HepG2 (cell line): ENCODE measurements around the gene CTNNA3. TPM values are rescaled to one million over a fixed set of nuclear protein-coding genes. Genes with fewer than 3 reads are reported as not detected.

Source experiments
- ATAC-seq: fragments of 200-7000 bp; cut with Tn5 transposase; 3 replicates; pipeline ENCODE4 v1.9.1; 2020; ENCODE audit warnings: mild to moderate bottlenecking, moderate library complexity
- BruUV-seq: library from RNA; stranded (reverse); fragments of 400-500 nt; replicated peaks from 2 replicates; lab custom pipeline; 2021; lab: Mats Ljungman, UMichigan
- CTCF ChIA-PET: fragments of 300-600 bp; formaldehyde crosslinking; extraction: SDS; loops from one replicate; lab custom pipeline; 2021; ENCODE audit warnings: low total read pairs, inconsistent platforms, low intra/inter-chr PET ratio; lab: Yijun Ruan, JAX
- POLR2A ChIA-PET: fragments of 350-600 bp; sonication (Branson Sonifier 250); formaldehyde crosslinking; loops from one replicate; lab custom pipeline; 2020; ENCODE audit warnings: antibody characterized with exemption, inconsistent platforms; lab: Yijun Ruan, JAX
- DNase-seq: peaks from one replicate; pipeline ENCODE4 v3.0.0-alpha.2; 2015; ENCODE audit warnings: low spot score
- FAIRE-seq: peaks from 3 replicates; lab custom pipeline; 2011; peaks lifted over from hg19 to GRCh38; lab: Jason Lieb, UNC
- H2AFZ ChIP-seq: one replicate; pipeline ENCODE4 v1.6.1; 2011; ENCODE audit warnings: low read length, inconsistent platforms
- H3K27ac ChIP-seq: fragments of 300-600 bp; 3 replicates; pipeline ENCODE4 v1.8.0; 2011; ENCODE audit warnings: mixed run types, mild to moderate bottlenecking, mixed read lengths, low read length, inconsistent platforms; ENCODE audit not compliant: insufficient read depth; ENCODE audit errors: extremely low read length
- H3K27me3 ChIP-seq, 2 experiments: fragments of 200-600 bp in 1 of 2; 2 replicates in 1 of 2; 3 replicates in 1 of 2; pipeline versions ENCODE4 v1.6.0 to v1.8.0; 2011; ENCODE audit warnings: low read length in 2 of 2, mild to moderate bottlenecking in 2 of 2, moderate library complexity in 2 of 2, inconsistent platforms in 1 of 2; ENCODE audit not compliant: insufficient read depth in 2 of 2, control insufficient read depth in 1 of 2
- H3K36me3 ChIP-seq, 2 experiments: fragments of 200-600 bp in 1 of 2; replicated peaks in 1 of 2; 2 replicates in 1 of 2; 3 replicates in 1 of 2; pipeline versions ENCODE4 v1.5.1 to v1.8.0; 2011; ENCODE audit warnings: low read length in 2 of 2, inconsistent platforms in 1 of 2; ENCODE audit not compliant: insufficient read depth in 2 of 2, control insufficient read depth in 1 of 2
- H3K4me1 ChIP-seq: 2 replicates; pipeline ENCODE4 v1.5.1; 2012; ENCODE audit warnings: low read length, inconsistent platforms; ENCODE audit not compliant: insufficient read depth
- H3K4me2 ChIP-seq: 2 replicates; pipeline ENCODE4 v1.6.0; 2011; ENCODE audit warnings: low read depth, low read length, inconsistent platforms
- H3K4me3 ChIP-seq, 3 experiments: fragments of 200-600 bp in 1 of 3; sonication (generic), shearing (Covaris generic) in 1 of 3; replicated peaks in 1 of 3; 2 replicates each; pipeline ENCODE4 v1.5.1; 2011 to 2016; ENCODE audit warnings: low read length in 3 of 3, inconsistent platforms in 2 of 3, low read depth in 2 of 3, mild to moderate bottlenecking in 2 of 3, control low read depth in 1 of 3, mixed read lengths in 1 of 3; ENCODE audit not compliant: insufficient read depth in 1 of 3
- H3K79me2 ChIP-seq: one replicate; pipeline ENCODE4 v1.6.1; 2011; ENCODE audit warnings: low read length, inconsistent platforms; ENCODE audit not compliant: insufficient read depth
- H3K9ac ChIP-seq: 2 replicates; pipeline ENCODE4 v1.6.0; 2011; ENCODE audit warnings: mild to moderate bottlenecking, low read depth, low read length, inconsistent platforms; ENCODE audit not compliant: insufficient read depth
- H3K9me3 ChIP-seq: 2 replicates; pipeline ENCODE4 v1.5.1; 2012; ENCODE audit warnings: mild to moderate bottlenecking, low read length
- H4K20me1 ChIP-seq: 2 replicates; pipeline ENCODE4 v1.6.0; 2011; ENCODE audit warnings: inconsistent platforms, mild to moderate bottlenecking, low read length, moderate library complexity; ENCODE audit not compliant: insufficient read depth
- FOSL2 ChIP-seq: sonication (generic); formaldehyde crosslinking; IDR thresholded peaks from 2 replicates; pipeline ENCODE4 v1.4.0; 2020; ENCODE audit warnings: missing genetic modification reagents
- SIX1 ChIP-seq: sonication (generic); formaldehyde crosslinking; IDR thresholded peaks from 2 replicates; pipeline ENCODE4 v1.4.0; 2020; ENCODE audit warnings: missing genetic modification reagents, borderline replicate concordance
- ZNF44 ChIP-seq: sonication (generic); formaldehyde crosslinking; IDR thresholded peaks from 2 replicates; pipeline ENCODE4 v1.5.1; 2020; ENCODE audit warnings: mild to moderate bottlenecking, missing genetic modification reagents
- WGBS: methylation state at CpG from one replicate; pipeline ENCODE4 v1.1.6; 2017; ENCODE audit warnings: low lambda C conversion rate; 5-methylcytosine and 5-hydroxymethylcytosine counted together
- in situ Hi-C: cut with HindIII; loops from 2 replicates; pipeline ENCODE4 v1.10.0; 2017; ENCODE audit warnings: low pct_unique_long_range_greater_than_20kb; ENCODE audit not compliant: extremely low pct_ligation_motif_present
- intact Hi-C: fragments of 100-400 bp; cut with micrococcal nuclease; formaldehyde crosslinking; loops from one replicate; pipeline ENCODE4 v1.10.0; 2022; ENCODE audit not compliant: unreplicated experiment
- polyA plus RNA-seq, 8 experiments: library from polyadenylated mRNA; depleted of rRNA in 3 of 8; stranded (reverse) in 7 of 8; unstranded in 1 of 8; fragments of >200 nt; fragmentation: Illumina TruSeq in 4 of 8; extraction: Trizol in 4 of 8; gene quantifications; 2 replicates each; pipeline versions ENCODE4 v1.2.1 to v1.2.3, GENCODE V29; 2011 to 2016; ENCODE audit warnings: low read depth in 4 of 8, missing spikeins in 1 of 8, mixed read lengths in 1 of 8; ENCODE audit not compliant: insufficient read depth in 1 of 8
- total RNA-seq, 5 experiments: library from RNA; depleted of rRNA; stranded (reverse); fragments of >200 nt; fragmentation: Illumina TruSeq; extraction: Trizol; gene quantifications; 2 replicates each; pipeline ENCODE4 v1.2.3, GENCODE V29; 2016; ENCODE audit warnings: low read depth in 1 of 5

Gene CTNNA3
- total and polyA plus RNA-seq, 2 of the 13 experiments (the other 11 are each of a cell fraction or from before 2014, with no cell fraction given), result not detected

GRCh38 chr10:67608001-67608400 is 88.0 kb downstream of the CTNNA3 start:
- TF ChIP-seq ZNF44 (CRISPR knock-in tag), result no peak
- Histone ChIP-seq H3K27me3 (no peaks in the 10 kb centered on the region), H3K4me3 (no peak overlapping the region), H3K4me2 (no peak overlapping the region), H3K9me3 (no peaks in the 10 kb centered on the region), H3K79me2 (no peaks in the 10 kb centered on the region), H3K27ac (no peak overlapping the region), H3K36me3 (no peaks in the 10 kb centered on the region), H3K4me1 (no peaks in the 10 kb centered on the region), H2AFZ (no peak overlapping the region), H3K9ac (no peak overlapping the region), H4K20me1 (no peaks in the 10 kb centered on the region)
- POLR2A ChIA-PET, result no interaction called here
- in situ Hi-C loops (no loop called here), intact Hi-C loops (no loop called here)
- no peak for ATAC-seq
- CTCF ChIA-PET, result no interaction called here
- 55% methylated on average over 2 of the region's 2 CpGs for WGBS
- FAIRE-seq, result no peak
- no TSS peak for BruUV-seq
- DNase-seq, result no peak

GRCh38 chr10:67607472-67607871 is 88.5 kb downstream of the CTNNA3 start:
- BruUV-seq, result no TSS peak
- Histone ChIP-seq H3K9ac (no peak overlapping the region), H3K9me3 (no peaks in the 10 kb centered on the region), H2AFZ (no peak overlapping the region), H3K36me3 (no peaks in the 10 kb centered on the region), H3K4me1 (no peaks in the 10 kb centered on the region), H3K4me3 (no peak overlapping the region), H3K4me2 (no peak overlapping the region), H3K27me3 (no peaks in the 10 kb centered on the region), H3K79me2 (no peaks in the 10 kb centered on the region), H4K20me1 (no peaks in the 10 kb centered on the region)
- DNase-seq (no peak), FAIRE-seq (no peak), ATAC-seq (no peak; the same call in 2 of the 3 replicates)
- intact Hi-C loops (no loop called here), in situ Hi-C loops (no loop called here)
- POLR2A ChIA-PET, result no interaction called here
- WGBS, result 4% methylated on average over 1 of the region's 1 CpG
- CTCF ChIA-PET, result no interaction called here
- TF ChIP-seq FOSL2, result peak; percentile 42; the same call in 1 of the 2 replicates
- no peak for TF ChIP-seq SIX1 (CRISPR knock-in tag)
- TF ChIP-seq, all 625 proteins: peak for 1
- no peak overlapping the region for H3K27ac ChIP-seq
